Psoas muscle (tissue), 8 donors: ENCODE measurements around the gene DOCK3. TPM values are rescaled to one million over a fixed set of nuclear protein-coding genes. Genes with fewer than 3 reads are reported as not detected.
"Not testable (repeated sequence)": the region's sequence is repeated elsewhere in the genome, so short reads cannot be mapped to it uniquely, and the experiment has no call there.

Experiments used
- ATAC-seq, 4 donors: fragments of 200-7000 bp; cut with Tn5 transposase; one replicate each; pipeline ENCODE4 v1.9.1; 2020; ENCODE audit warnings: moderate library complexity in 3 of 4, mild to moderate bottlenecking in 2 of 4
- DNase-seq, 2 donors: peaks; one replicate each; pipeline ENCODE4 v3.0.0-alpha.2; 2020
- H3K27ac ChIP-seq: fragments of 200-600 bp; one replicate; pipeline ENCODE4 v1.8.0; 2022
- H3K27me3 ChIP-seq, 3 donors: fragments of 200-600 bp in 1 of 3; one replicate each; pipeline versions ENCODE4 v1.6.1 to v1.8.0; 2013 to 2022; ENCODE audit warnings: low read length in 2 of 3, mild to moderate bottlenecking in 2 of 3, moderate library complexity in 1 of 3; ENCODE audit not compliant: insufficient read depth in 3 of 3
- H3K36me3 ChIP-seq, 2 donors: fragments of 200-600 bp in 1 of 2; one replicate each; pipeline versions ENCODE4 v1.6.1 to v1.8.0; 2013 to 2022; ENCODE audit warnings: low read depth in 1 of 2, mild to moderate bottlenecking in 1 of 2, moderate library complexity in 1 of 2; ENCODE audit not compliant: insufficient read depth in 1 of 2
- H3K4me1 ChIP-seq: fragments of 200-600 bp; one replicate; pipeline ENCODE4 v1.8.0; 2022
- H3K4me3 ChIP-seq: fragments of 200-600 bp; one replicate; pipeline ENCODE4 v1.8.0; 2022; ENCODE audit warnings: mild to moderate bottlenecking
- H3K9me3 ChIP-seq: fragments of 200-600 bp; one replicate; pipeline ENCODE4 v1.8.0; 2022
- CTCF ChIP-seq: fragments of 200-600 bp; IDR thresholded peaks from one replicate; pipeline ENCODE4 v1.8.0; 2022; ENCODE audit warnings: antibody characterized with exemption
- WGBS, 3 donors: extraction: QIAGEN DNeasy Blood & Tissue Kit; methylation state at CpG; one replicate each; pipeline versions ENCODE4 v1.1.6 to v1.1.7; 2013; 5-methylcytosine and 5-hydroxymethylcytosine counted together
- intact Hi-C, 2 donors: fragments of 100-400 bp; cut with DNase I; formaldehyde crosslinking; loops; one replicate each; pipeline versions ENCODE4 v1.11.0 to v1.14.2; 2022
- polyA plus RNA-seq, 3 donors: library from polyadenylated mRNA; stranded (reverse); fragments of 200-250 nt; gene quantifications; one replicate each; pipeline ENCODE4 v1.2.3, GENCODE V29; 2013
- total RNA-seq, 4 donors: library from RNA; stranded (reverse); fragmentation: NEBNext Ultra II Directional in 2 of 4; extraction: Animal tissue kit (Norgen Biotek cat#: 25700) in 2 of 4; gene quantifications; one replicate each; pipeline versions ENCODE4 v1.2.1 to v1.2.4, GENCODE V29; 2021 to 2023
- donor health status: healthy with polysubstance abuse.
- donor health status: DM: no; HTN: no; CAD: no; lungs with moderate emphysema.
- donor health status: Bipolar disorder and iron deficiency.
- donor health status: healthy.
- donor health status: DM: yes; HTN: yes; CAD: no.
- donor health status: DM: no; HTN: no; CAD: no.
- donor health status: DM: no; HTN: no; CAD: no.
- donor health status: DM: yes; HTN: yes; CAD: no.

The DOCK3 gene
- total and polyA plus RNA-seq, 7 donors: 0.01 to 0.91 (median 0.87) TPM

- no peak for DNase-seq
- TF ChIP-seq CTCF: no peak
- intact Hi-C loops: no loop called here
- no peaks in the 10 kb centered on the region for H3K27me3 ChIP-seq
- WGBS, 3 donors: 83 to 87% (median 84%) methylated on average over 2 of the region's 2 CpGs
- H3K36me3 ChIP-seq: no peaks in the 10 kb centered on the region
- no peaks in the 10 kb centered on the region for H3K9me3 ChIP-seq
- no peak overlapping the region for H3K27ac ChIP-seq
- no peaks in the 10 kb centered on the region for H3K4me1 ChIP-seq
- no peak for ATAC-seq
- H3K4me3 ChIP-seq: no peak overlapping the region
Measured at GRCh38 chr3:51075221-51075775, 400.6 kb downstream of the DOCK3 start.

GRCh38 chr3:51082363-51082762 is 407.6 kb downstream of the DOCK3 start:
- H3K27me3 ChIP-seq: no peaks in the 10 kb centered on the region
- WGBS, 3 donors: 86 to 91% (median 87%) methylated on average over 2 of the region's 2 CpGs
- H3K4me1 ChIP-seq: no peaks in the 10 kb centered on the region
- no peak overlapping the region for H3K27ac ChIP-seq
- TF ChIP-seq CTCF: no peak
- H3K9me3 ChIP-seq: peaks cover 27% of the 10 kb centered on the region
- ATAC-seq (no peak), DNase-seq (no peak)
- intact Hi-C loops: no loop called here
- no peaks in the 10 kb centered on the region for H3K36me3 ChIP-seq
- no peak overlapping the region for H3K4me3 ChIP-seq

GRCh38 chr3:51083490-51083889 is 408.8 kb downstream of the DOCK3 start:
- intact Hi-C loops: no loop called here
- no peaks in the 10 kb centered on the region for H3K27me3 ChIP-seq
- 89 to 95% (median 94%) methylated on average over 2 of the region's 2 CpGs for WGBS, 3 donors
- no peak for TF ChIP-seq CTCF
- H3K27ac ChIP-seq: no peak overlapping the region
- no peaks in the 10 kb centered on the region for H3K36me3 ChIP-seq
- no peaks in the 10 kb centered on the region for H3K4me1 ChIP-seq
- H3K9me3 ChIP-seq: peaks cover 27% of the 10 kb centered on the region
- no peak for DNase-seq
- no peak overlapping the region for H3K4me3 ChIP-seq
- ATAC-seq: no peak

- H3K4me3 ChIP-seq, H3K27me3 ChIP-seq, H3K4me1 ChIP-seq, ATAC-seq, intact Hi-C loops, H3K27ac ChIP-seq, H3K36me3 ChIP-seq, DNase-seq, H3K9me3 ChIP-seq: not testable (repeated sequence)
- 35 to 48% (median 48%) methylated on average over 6 of the region's 6 CpGs for WGBS, 3 donors
Measured at GRCh38 chr3:51092141-51092540, 417.4 kb downstream of the DOCK3 start.

GRCh38 chr3:51094838-51095237 is 420.1 kb downstream of the DOCK3 start:
- H3K4me3 ChIP-seq, H3K36me3 ChIP-seq, H3K9me3 ChIP-seq, H3K4me1 ChIP-seq, DNase-seq, intact Hi-C loops, H3K27ac ChIP-seq, H3K27me3 ChIP-seq, ATAC-seq: not testable (repeated sequence)
- 31 to 39% (median 38%) methylated on average over 1 of the region's 1 CpG for WGBS, 3 donors
